K562 (cell line): ENCODE results near the gene EHBP1L1. TPM values are rescaled to one million over a fixed set of nuclear protein-coding genes. Genes with fewer than 3 reads are reported as not detected.

Experiments
- ATF7 ChIP-seq: fragments of 450-650 bp; IDR thresholded peaks from 2 replicates; pipeline ENCODE4 v1.7.1; 2014; ENCODE audit warnings: mild to moderate bottlenecking, moderate library complexity
- C11orf30 ChIP-seq: fragments of 450-650 bp; IDR thresholded peaks from 2 replicates; pipeline ENCODE4 v1.6.1; 2016; ENCODE audit warnings: low read depth, mild to moderate bottlenecking
- CAMTA2 ChIP-seq: fragments of 250-450 bp; sonication (Bioruptor Pico); conservative IDR thresholded peaks from 2 replicates; pipeline ENCODE4 v1.5.1; 2022
- KDM5B ChIP-seq: fragments of 200-600 bp; sonication (generic); IDR thresholded peaks from 2 replicates; pipeline ENCODE4 v1.6.1; 2012; ENCODE audit warnings: low read depth, mild to moderate bottlenecking, moderate library complexity, low read length, control low read depth, inconsistent platforms; ENCODE audit not compliant: insufficient replicate concordance
- KLF1 ChIP-seq: fragments of 450-650 bp; IDR thresholded peaks from 2 replicates; pipeline ENCODE4 v1.6.1; 2016; ENCODE audit warnings: missing genetic modification characterization, missing compliant biosample characterization
- MBD2 ChIP-seq: sonication (generic); IDR thresholded peaks from 2 replicates; pipeline ENCODE4 v1.6.1; 2016; ENCODE audit warnings: low read depth, borderline replicate concordance
- PATZ1 ChIP-seq: fragments of 250-450 bp; sonication (Bioruptor Pico); IDR thresholded peaks from 2 replicates; pipeline ENCODE4 v1.5.0; 2020; ENCODE audit warnings: mild to moderate bottlenecking, borderline replicate concordance
- PHB2 ChIP-seq: fragments of 450-650 bp; IDR thresholded peaks from 2 replicates; pipeline ENCODE4 v1.6.1; 2017; ENCODE audit warnings: low read depth
- PTTG1 ChIP-seq: fragments of 450-650 bp; IDR thresholded peaks from 2 replicates; pipeline ENCODE4 v1.6.1; 2016; ENCODE audit warnings: low read depth, mild to moderate bottlenecking, missing genetic modification characterization, missing compliant biosample characterization
- SIN3B ChIP-seq: fragments of 450-650 bp; IDR thresholded peaks from 2 replicates; pipeline ENCODE4 v1.6.1; 2017; ENCODE audit warnings: low read depth, mild to moderate bottlenecking, moderate library complexity
- SMARCE1 ChIP-seq: fragments of 450-650 bp; IDR thresholded peaks from 2 replicates; pipeline ENCODE4 v1.7.1; 2016; ENCODE audit warnings: mild to moderate bottlenecking
- SP1 ChIP-seq: sonication (generic); formaldehyde crosslinking; IDR thresholded peaks from 2 replicates; pipeline ENCODE4 v1.8.1; 2022; ENCODE audit warnings: mild to moderate bottlenecking, missing genetic modification reagents
- XRCC3 ChIP-seq: fragments of 450-650 bp; IDR thresholded peaks from 2 replicates; pipeline ENCODE4 v1.6.1; 2017; ENCODE audit warnings: mild to moderate bottlenecking, moderate library complexity
- ZBTB11 ChIP-seq, 3 experiments: fragments of 200-800 bp in 1 of 3; fragments of 250-450 bp in 1 of 3; fragments of 450-650 bp in 1 of 3; sonication (Bioruptor Pico) in 1 of 3; sonication (Bioruptor generic) in 1 of 3; formaldehyde crosslinking in 1 of 3; IDR thresholded peaks; 2 replicates each; pipeline versions ENCODE4 v1.6.1 to v1.8.0; 2016 to 2022; ENCODE audit warnings: mild to moderate bottlenecking in 2 of 3, missing genetic modification characterization in 2 of 3, missing compliant biosample characterization in 1 of 3, moderate library complexity in 1 of 3
- ZNF175 ChIP-seq: fragments of 200-800 bp; sonication (Bioruptor generic); IDR thresholded peaks from 2 replicates; pipeline ENCODE4 v1.6.1; 2016; ENCODE audit warnings: low read depth, mild to moderate bottlenecking, missing genetic modification characterization, missing compliant biosample characterization
- ZNF24 ChIP-seq: fragments of 450-650 bp; IDR thresholded peaks from 2 replicates; pipeline ENCODE4 v1.6.1; 2016
- ZNF274 ChIP-seq: IDR thresholded peaks from 2 replicates; pipeline ENCODE4 v1.6.1; 2011; ENCODE audit warnings: low read depth, mild to moderate bottlenecking, low read length, moderate library complexity, borderline replicate concordance
- ZNF316 ChIP-seq: fragments of 450-650 bp; IDR thresholded peaks from 2 replicates; pipeline ENCODE4 v1.6.1; 2016
- ZNF507 ChIP-seq: conservative IDR thresholded peaks from 2 replicates; pipeline ENCODE4 v1.6.1; 2017; ENCODE audit warnings: missing genetic modification characterization, missing compliant biosample characterization
- polyA plus RNA-seq, 8 experiments: library from polyadenylated mRNA; depleted of rRNA in 4 of 8; stranded (reverse) in 5 of 8; unstranded in 3 of 8; fragments of >200 nt; fragmentation: Nextera tagmentation in 2 of 8; fragmentation: Illumina TruSeq in 1 of 8; extraction: Ambion mirVana in 2 of 8; extraction: Trizol in 1 of 8; gene quantifications; 2 replicates each; pipeline versions ENCODE4 v1.2.1 to v1.2.3, GENCODE V29; 2011 to 2014; ENCODE audit warnings: inconsistent platforms in 1 of 8, missing spikeins in 1 of 8
- total RNA-seq, 7 experiments: library from RNA; depleted of rRNA in 6 of 7; stranded (reverse); fragments of >200 nt in 6 of 7; fragmentation: Illumina TruSeq in 2 of 7; extraction: Trizol in 2 of 7; gene quantifications; 2 replicates each; pipeline versions ENCODE4 v1.2.1 to v1.2.3, GENCODE V29; 2011 to 2021; ENCODE audit warnings: low replicate concordance in 1 of 7
- TF ChIP-seq, protein P1 (sequence below): fragments of 450-650 bp; IDR thresholded peaks from 2 replicates; pipeline ENCODE4 v1.6.1; 2016; ENCODE audit warnings: low read depth, mild to moderate bottlenecking, moderate library complexity
- TF ChIP-seq, protein P2 (sequence below): sonication (generic); formaldehyde crosslinking; IDR thresholded peaks from 2 replicates; pipeline ENCODE4 v1.8.1; 2023; ENCODE audit warnings: mild to moderate bottlenecking, missing genetic modification reagents

The EHBP1L1 gene
- total and polyA plus RNA-seq, 9 of the 15 experiments (the other 6 are each of a cell fraction or from before 2014, with no cell fraction given) = 0.03 to 87.1 (median 26.3) TPM

DNA sequence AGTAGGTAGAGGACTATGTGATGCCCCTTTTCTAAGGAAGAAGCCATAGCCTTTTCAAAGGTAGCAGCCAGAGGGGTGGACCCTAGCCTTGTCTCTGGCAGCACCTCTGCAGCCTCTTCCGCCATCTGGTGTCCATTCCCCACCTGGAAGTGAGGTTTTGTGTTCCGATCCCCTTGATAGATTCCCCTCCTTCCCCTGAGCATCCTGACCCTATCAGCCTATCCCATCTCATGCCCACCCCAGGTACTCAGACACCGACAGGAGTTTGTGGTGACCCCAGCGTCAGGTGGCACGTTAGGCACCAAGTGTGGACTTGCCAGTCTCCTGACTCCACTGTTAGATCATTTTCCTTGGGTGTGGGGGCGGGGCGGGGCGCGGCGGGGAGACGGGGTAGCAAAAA lies 3.9 kb upstream of the EHBP1L1 start (continued):
- TF ChIP-seq ZBTB11 (CRISPR knock-in tag; IDR thresholded peaks at IDR 0.05) (no peak), ZNF507 (tag) (no peak), C11orf30 (peak; percentile 21; the same call in 1 of the 2 replicates), CAMTA2 (CRISPR knock-in tag) (no peak), KDM5B (no peak), PHB2 (no peak), SMARCE1 (0 out of 2 replicates have a peak, but pooled peaks have one; percentile 12), ZNF175 (no peak), ZNF274 (no peak), ATF7 (0 out of 2 replicates have a peak, but pooled peaks have one; percentile 28), ZNF316 (no peak), MBD2 (no peak), SP1 (peak; percentile 36; the same call in 1 of the 2 replicates), KLF1 (tag) (no peak), SIN3B (0 out of 2 replicates have a peak, but pooled peaks have one; percentile 34), PTTG1 (tag) (no peak), XRCC3 (no peak), PATZ1 (no peak), ZNF24 (no peak)
- TF ChIP-seq, protein P1, sequence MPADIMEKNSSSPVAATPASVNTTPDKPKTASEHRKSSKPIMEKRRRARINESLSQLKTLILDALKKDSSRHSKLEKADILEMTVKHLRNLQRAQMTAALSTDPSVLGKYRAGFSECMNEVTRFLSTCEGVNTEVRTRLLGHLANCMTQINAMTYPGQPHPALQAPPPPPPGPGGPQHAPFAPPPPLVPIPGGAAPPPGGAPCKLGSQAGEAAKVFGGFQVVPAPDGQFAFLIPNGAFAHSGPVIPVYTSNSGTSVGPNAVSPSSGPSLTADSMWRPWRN = no peak
- TF ChIP-seq, protein P2, sequence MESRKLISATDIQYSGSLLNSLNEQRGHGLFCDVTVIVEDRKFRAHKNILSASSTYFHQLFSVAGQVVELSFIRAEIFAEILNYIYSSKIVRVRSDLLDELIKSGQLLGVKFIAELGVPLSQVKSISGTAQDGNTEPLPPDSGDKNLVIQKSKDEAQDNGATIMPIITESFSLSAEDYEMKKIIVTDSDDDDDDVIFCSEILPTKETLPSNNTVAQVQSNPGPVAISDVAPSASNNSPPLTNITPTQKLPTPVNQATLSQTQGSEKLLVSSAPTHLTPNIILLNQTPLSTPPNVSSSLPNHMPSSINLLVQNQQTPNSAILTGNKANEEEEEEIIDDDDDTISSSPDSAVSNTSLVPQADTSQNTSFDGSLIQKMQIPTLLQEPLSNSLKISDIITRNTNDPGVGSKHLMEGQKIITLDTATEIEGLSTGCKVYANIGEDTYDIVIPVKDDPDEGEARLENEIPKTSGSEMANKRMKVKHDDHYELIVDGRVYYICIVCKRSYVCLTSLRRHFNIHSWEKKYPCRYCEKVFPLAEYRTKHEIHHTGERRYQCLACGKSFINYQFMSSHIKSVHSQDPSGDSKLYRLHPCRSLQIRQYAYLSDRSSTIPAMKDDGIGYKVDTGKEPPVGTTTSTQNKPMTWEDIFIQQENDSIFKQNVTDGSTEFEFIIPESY = 0 out of 2 replicates have a peak, but pooled peaks have one; percentile 28
